Astrocyte of the cerebellum (primary cell): ENCODE measurements around the gene ACVR1B.
"Not testable (repeated sequence)": the region's sequence is repeated elsewhere in the genome, so short reads cannot be mapped to it uniquely, and the experiment has no call there.

Experiments
- DNase-seq: peaks from one replicate; pipeline ENCODE4 v3.0.0-alpha.2; 2011; ENCODE audit warnings: low read depth
- H3K4me3 ChIP-seq: 2 replicates; pipeline ENCODE4 v1.5.1; 2011; ENCODE audit warnings: mild to moderate bottlenecking, low read depth, low read length, moderate library complexity
- in situ Hi-C: cut with HindIII; loops from 2 replicates; pipeline ENCODE4 v1.10.0; 2017; ENCODE audit warnings: low sequenced_read_pairs
- TF ChIP-seq, protein P1 (sequence below): IDR thresholded peaks from 2 replicates; pipeline ENCODE4 v1.5.1; 2012; ENCODE audit warnings: low read length, low read depth, moderate library complexity, mild to moderate bottlenecking; ENCODE audit errors: missing control alignments

The ACVR1B gene

GRCh38 chr12:51972849-51973273 is 21.4 kb downstream of the ACVR1B start:
- H3K4me3 ChIP-seq, result no peak overlapping the region
- in situ Hi-C loops, result no loop called here
- TF ChIP-seq, protein P1, sequence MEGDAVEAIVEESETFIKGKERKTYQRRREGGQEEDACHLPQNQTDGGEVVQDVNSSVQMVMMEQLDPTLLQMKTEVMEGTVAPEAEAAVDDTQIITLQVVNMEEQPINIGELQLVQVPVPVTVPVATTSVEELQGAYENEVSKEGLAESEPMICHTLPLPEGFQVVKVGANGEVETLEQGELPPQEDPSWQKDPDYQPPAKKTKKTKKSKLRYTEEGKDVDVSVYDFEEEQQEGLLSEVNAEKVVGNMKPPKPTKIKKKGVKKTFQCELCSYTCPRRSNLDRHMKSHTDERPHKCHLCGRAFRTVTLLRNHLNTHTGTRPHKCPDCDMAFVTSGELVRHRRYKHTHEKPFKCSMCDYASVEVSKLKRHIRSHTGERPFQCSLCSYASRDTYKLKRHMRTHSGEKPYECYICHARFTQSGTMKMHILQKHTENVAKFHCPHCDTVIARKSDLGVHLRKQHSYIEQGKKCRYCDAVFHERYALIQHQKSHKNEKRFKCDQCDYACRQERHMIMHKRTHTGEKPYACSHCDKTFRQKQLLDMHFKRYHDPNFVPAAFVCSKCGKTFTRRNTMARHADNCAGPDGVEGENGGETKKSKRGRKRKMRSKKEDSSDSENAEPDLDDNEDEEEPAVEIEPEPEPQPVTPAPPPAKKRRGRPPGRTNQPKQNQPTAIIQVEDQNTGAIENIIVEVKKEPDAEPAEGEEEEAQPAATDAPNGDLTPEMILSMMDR, result no peak
- no peak for DNase-seq

- no peak overlapping the region for H3K4me3 ChIP-seq
- in situ Hi-C loops, result no loop called here
- DNase-seq, result no peak
- TF ChIP-seq, protein P1, result no peak
Observed at GRCh38 chr12:51973560-51973959, 22.1 kb downstream of the ACVR1B start.

DNA sequence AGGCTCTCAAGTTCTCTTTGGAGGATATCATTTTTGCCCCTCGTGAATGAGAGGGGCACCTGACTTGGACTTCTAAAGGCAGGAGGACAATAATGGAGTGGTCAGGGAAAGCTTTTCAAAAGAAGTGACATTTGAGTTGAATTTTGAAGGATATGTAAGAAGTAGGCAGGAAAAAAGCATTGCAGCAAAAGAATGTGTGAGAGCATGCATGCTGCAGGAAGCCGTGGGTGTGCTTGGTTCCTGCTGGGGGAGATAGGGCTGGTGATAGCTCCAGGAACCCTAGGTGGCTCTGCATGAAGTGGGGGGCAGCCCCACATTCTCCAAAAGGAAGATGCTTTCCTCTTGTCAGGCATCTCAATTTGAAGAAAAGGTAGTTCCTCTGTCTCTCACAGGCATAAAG is 23.1 kb downstream of the ACVR1B start:
- no peak overlapping the region for H3K4me3 ChIP-seq
- TF ChIP-seq, protein P1, result no peak
- in situ Hi-C loops, result no loop called here
- DNase-seq, result no peak

- TF ChIP-seq, protein P1, result no peak
- no peak for DNase-seq
- in situ Hi-C loops, result no loop called here
- no peak overlapping the region for H3K4me3 ChIP-seq
Observed at GRCh38 chr12:51975196-51975595, 23.7 kb downstream of the ACVR1B start.

DNA sequence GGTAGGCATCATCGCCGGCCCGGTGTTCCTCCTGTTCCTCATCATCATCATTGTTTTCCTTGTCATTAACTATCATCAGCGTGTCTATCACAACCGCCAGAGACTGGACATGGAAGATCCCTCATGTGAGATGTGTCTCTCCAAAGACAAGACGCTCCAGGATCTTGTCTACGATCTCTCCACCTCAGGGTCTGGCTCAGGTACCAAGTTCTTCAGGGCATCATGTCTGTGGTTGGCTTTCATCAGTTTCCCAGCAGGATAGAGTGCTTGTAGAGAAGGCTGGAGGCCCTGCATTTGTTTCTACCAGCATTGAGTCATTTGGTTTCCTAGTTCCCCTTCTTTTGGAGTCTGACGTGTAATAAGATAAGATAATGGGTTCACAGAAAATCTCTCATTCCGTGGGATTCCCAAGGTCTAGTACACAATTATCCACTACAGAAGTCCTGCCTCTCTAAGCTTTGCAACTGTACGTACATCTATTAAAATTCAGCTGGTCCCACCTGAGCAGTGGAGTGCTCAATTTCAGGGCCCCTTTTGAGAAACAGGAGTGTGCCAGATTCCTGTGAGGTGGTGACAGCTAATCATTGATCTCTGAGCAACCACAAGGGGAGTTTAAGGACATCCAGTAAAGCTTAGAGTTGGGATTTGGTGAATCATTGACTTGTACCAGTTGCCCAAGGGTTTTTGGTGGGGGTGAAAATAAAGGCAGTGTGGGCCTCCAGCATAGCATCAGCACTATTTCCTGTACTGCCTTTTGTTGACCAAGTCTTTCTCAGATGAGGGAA is 25.1 kb downstream of the ACVR1B start:
- in situ Hi-C loops, result no loop called here
- H3K4me3 ChIP-seq, result no peak overlapping the region
- TF ChIP-seq, protein P1, result no peak
- DNase-seq, result no peak

- no peak overlapping the region for H3K4me3 ChIP-seq
- TF ChIP-seq, protein P1, result no peak
- DNase-seq, result no peak
- in situ Hi-C loops, result no loop called here
Observed at GRCh38 chr12:51977320-51977753, 25.8 kb downstream of the ACVR1B start.

- H3K4me3 ChIP-seq, in situ Hi-C loops, DNase-seq: not testable (repeated sequence)
Observed at GRCh38 chr12:51979306-51979705, 27.8 kb downstream of the ACVR1B start.
